ENCODE data around the gene SNN.

DNA sequence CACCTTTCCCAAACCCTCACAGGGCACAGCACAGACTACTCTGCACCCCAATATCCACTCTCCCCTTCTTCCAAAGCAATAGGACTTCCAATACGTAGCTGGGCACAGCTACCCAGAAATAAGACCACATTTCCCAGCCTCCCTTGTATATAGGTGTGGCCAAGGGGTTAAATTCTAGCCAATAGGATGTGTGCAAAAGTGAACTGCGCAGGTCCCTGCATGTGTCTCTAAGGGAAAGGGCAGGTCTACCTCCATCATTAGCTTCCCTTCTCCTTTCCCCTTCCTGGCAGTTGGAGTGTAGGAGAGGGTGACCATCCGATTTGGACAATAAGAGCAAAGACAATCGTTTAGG, 25.5 kb upstream of the SNN start:
- TF ChIP-seq, protein P1, sequence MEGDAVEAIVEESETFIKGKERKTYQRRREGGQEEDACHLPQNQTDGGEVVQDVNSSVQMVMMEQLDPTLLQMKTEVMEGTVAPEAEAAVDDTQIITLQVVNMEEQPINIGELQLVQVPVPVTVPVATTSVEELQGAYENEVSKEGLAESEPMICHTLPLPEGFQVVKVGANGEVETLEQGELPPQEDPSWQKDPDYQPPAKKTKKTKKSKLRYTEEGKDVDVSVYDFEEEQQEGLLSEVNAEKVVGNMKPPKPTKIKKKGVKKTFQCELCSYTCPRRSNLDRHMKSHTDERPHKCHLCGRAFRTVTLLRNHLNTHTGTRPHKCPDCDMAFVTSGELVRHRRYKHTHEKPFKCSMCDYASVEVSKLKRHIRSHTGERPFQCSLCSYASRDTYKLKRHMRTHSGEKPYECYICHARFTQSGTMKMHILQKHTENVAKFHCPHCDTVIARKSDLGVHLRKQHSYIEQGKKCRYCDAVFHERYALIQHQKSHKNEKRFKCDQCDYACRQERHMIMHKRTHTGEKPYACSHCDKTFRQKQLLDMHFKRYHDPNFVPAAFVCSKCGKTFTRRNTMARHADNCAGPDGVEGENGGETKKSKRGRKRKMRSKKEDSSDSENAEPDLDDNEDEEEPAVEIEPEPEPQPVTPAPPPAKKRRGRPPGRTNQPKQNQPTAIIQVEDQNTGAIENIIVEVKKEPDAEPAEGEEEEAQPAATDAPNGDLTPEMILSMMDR (IDR thresholded peaks at IDR 0.05; ENCODE audit: poor library complexity) = no peak
- no peak for TF ChIP-seq EZH2 (IDR thresholded peaks at IDR 0.05; ENCODE audit: borderline replicate concordance)
